SK-N-SH (cell line): ENCODE measurements around the gene SLC35D3. TPM values are rescaled to one million over a fixed set of nuclear protein-coding genes. Genes with fewer than 3 reads are reported as not detected.

Source experiments
- CTCF ChIA-PET: fragments of 300-600, 350-600 bp; formaldehyde crosslinking; extraction: SDS; loops from one replicate; lab custom pipeline; 2021; lab: Yijun Ruan, JAX
- POLR2A ChIA-PET: fragments of 350-600 bp; sonication (Branson Sonifier 250); formaldehyde crosslinking; extraction: SDS; loops from one replicate; lab custom pipeline; 2020; ENCODE audit warnings: antibody characterized with exemption, inconsistent platforms; lab: Yijun Ruan, JAX
- DNase-seq: peaks from one replicate; pipeline ENCODE4 v3.0.0; 2012
- H2AFZ ChIP-seq: fragments of 200-600 bp; sonication (generic); 2 replicates; pipeline ENCODE4 v1.8.1; 2016; ENCODE audit warnings: antibody characterized with exemption, mild to moderate bottlenecking, low read depth
- H3F3A ChIP-seq: fragments of 200-600 bp; sonication (generic); replicated peaks from 2 replicates; pipeline ENCODE3; 2016; ENCODE audit warnings: antibody characterized with exemption, mild to moderate bottlenecking; ENCODE audit not compliant: insufficient read depth
- H3K27ac ChIP-seq, 2 experiments: fragments of 200-500 bp in 1 of 2; fragments of 200-600 bp in 1 of 2; sonication (Bioruptor generic) in 1 of 2; sonication (generic), shearing (Covaris generic) in 1 of 2; 2 replicates each; pipeline versions ENCODE4 v1.5.1 to v1.6.1; 2014 to 2016; ENCODE audit warnings: low read depth in 2 of 2, inconsistent platforms in 1 of 2, low read length in 1 of 2, mild to moderate bottlenecking in 1 of 2, mixed read lengths in 1 of 2
- H3K27me3 ChIP-seq: fragments of 200-600 bp; sonication (generic), shearing (Covaris generic); 2 replicates; pipeline ENCODE4 v1.6.1; 2016; ENCODE audit warnings: mixed run types; ENCODE audit not compliant: insufficient read depth
- H3K36me3 ChIP-seq, 2 experiments: fragments of 200-500 bp in 1 of 2; fragments of 200-600 bp in 1 of 2; sonication (Bioruptor generic) in 1 of 2; sonication (generic) in 1 of 2; replicated peaks in 1 of 2; 2 replicates each; pipeline versions ENCODE3 to v1.5.1; 2014 to 2016; ENCODE audit warnings: low read length in 1 of 2, mild to moderate bottlenecking in 1 of 2; ENCODE audit not compliant: insufficient read depth in 2 of 2, control insufficient read depth in 1 of 2
- H3K4me1 ChIP-seq, 2 experiments: fragments of 200-500 bp in 1 of 2; fragments of 200-600 bp in 1 of 2; sonication (Bioruptor generic) in 1 of 2; sonication (generic), shearing (Covaris generic) in 1 of 2; 2 replicates each; pipeline versions ENCODE4 v1.5.1 to v1.6.1; 2014 to 2016; ENCODE audit warnings: low read depth in 1 of 2, low read length in 1 of 2, mixed run types in 1 of 2; ENCODE audit not compliant: insufficient read depth in 2 of 2, control insufficient read depth in 1 of 2
- H3K4me2 ChIP-seq: fragments of 200-600 bp; sonication (generic), shearing (Covaris generic); 2 replicates; pipeline ENCODE4 v1.6.1; 2017; ENCODE audit warnings: mixed run types
- H3K4me3 ChIP-seq, 2 experiments: fragments of 200-500 bp in 1 of 2; fragments of 200-600 bp in 1 of 2; sonication (Bioruptor generic) in 1 of 2; sonication (generic), shearing (Covaris generic) in 1 of 2; 2 replicates each; pipeline versions ENCODE4 v1.5.1 to v1.8.1; 2014 to 2016; ENCODE audit warnings: low read depth in 2 of 2, inconsistent platforms in 1 of 2, low read length in 1 of 2, mild to moderate bottlenecking in 1 of 2, mixed read lengths in 1 of 2, moderate library complexity in 1 of 2
- H3K79me2 ChIP-seq: fragments of 200-600 bp; sonication (generic); 2 replicates; pipeline ENCODE4 v1.8.1; 2017; ENCODE audit warnings: mild to moderate bottlenecking; ENCODE audit not compliant: insufficient read depth
- H3K9ac ChIP-seq: fragments of 200-600 bp; sonication (generic); 2 replicates; pipeline ENCODE4 v1.6.1; 2017; ENCODE audit warnings: mixed run types
- H3K9me2 ChIP-seq: fragments of 200-600 bp; sonication (generic); 2 replicates; pipeline ENCODE4 v1.6.1; 2017; ENCODE audit warnings: mixed run types
- H3K9me3 ChIP-seq: fragments of 200-600 bp; sonication (generic); 2 replicates; pipeline ENCODE4 v1.6.1; 2017; ENCODE audit warnings: mixed run types, mild to moderate bottlenecking, moderate library complexity
- H4K20me1 ChIP-seq: fragments of 200-600 bp; sonication (generic); 2 replicates; pipeline ENCODE4 v1.6.1; 2017; ENCODE audit warnings: mild to moderate bottlenecking, mixed run types; ENCODE audit not compliant: insufficient read depth
- CHD2 ChIP-seq: fragments of 150-350 bp; IDR thresholded peaks from 2 replicates; pipeline ENCODE4 v1.6.1; 2018; ENCODE audit warnings: low read length; ENCODE audit not compliant: partially characterized antibody
- EP300 ChIP-seq, 2 experiments: IDR thresholded peaks; 2 replicates each; pipeline versions ENCODE4 v1.4.0 to v1.6.1; 2012; ENCODE audit warnings: borderline replicate concordance in 1 of 2, low read depth in 1 of 2, low read length in 1 of 2
- EZH2phosphoT487 ChIP-seq: fragments of 200-600 bp; sonication (generic); IDR thresholded peaks from 2 replicates; pipeline ENCODE4 v1.6.1; 2017; ENCODE audit warnings: low read depth, mixed run types, mild to moderate bottlenecking, antibody characterized with exemption, moderate library complexity, borderline replicate concordance
- FOXJ3 ChIP-seq: sonication (generic); formaldehyde crosslinking; IDR thresholded peaks from 2 replicates; pipeline ENCODE4 v1.5.1; 2020; ENCODE audit warnings: mild to moderate bottlenecking, missing genetic modification reagents
- GATA2 ChIP-seq: sonication (generic); formaldehyde crosslinking; IDR thresholded peaks from 2 replicates; pipeline ENCODE4 v1.5.0; 2020; ENCODE audit warnings: mild to moderate bottlenecking, missing genetic modification reagents
- MAX ChIP-seq: IDR thresholded peaks from 2 replicates; pipeline ENCODE4 v1.4.0; 2012; ENCODE audit warnings: low read depth
- MEF2A ChIP-seq: IDR thresholded peaks from 2 replicates; pipeline ENCODE4 v1.4.0; 2012; ENCODE audit warnings: low read depth, borderline replicate concordance
- MXI1 ChIP-seq: IDR thresholded peaks from 2 replicates; pipeline ENCODE4 v1.6.1; 2012; ENCODE audit warnings: mild to moderate bottlenecking, low read depth, low read length, improper control_type of control experiment
- RAD21 ChIP-seq: IDR thresholded peaks from 2 replicates; pipeline ENCODE4 v1.6.1; 2012; ENCODE audit warnings: mild to moderate bottlenecking, low read length
- RCOR1 ChIP-seq: fragments of 150-350 bp; IDR thresholded peaks from 2 replicates; pipeline ENCODE4 v1.6.1; 2017; ENCODE audit warnings: antibody characterized with exemption, low read length
- RFX5 ChIP-seq: IDR thresholded peaks from 2 replicates; pipeline ENCODE4 v1.6.1; 2012; ENCODE audit warnings: mild to moderate bottlenecking, improper control_type of control experiment, low read length
- RXRA ChIP-seq: IDR thresholded peaks from 2 replicates; pipeline ENCODE4 v1.4.0; 2012; ENCODE audit warnings: low read depth, mild to moderate bottlenecking, borderline replicate concordance
- TCF12 ChIP-seq: IDR thresholded peaks from 2 replicates; pipeline ENCODE4 v1.4.0; 2012
- TEAD4 ChIP-seq: IDR thresholded peaks from 2 replicates; pipeline ENCODE4 v1.4.0; 2012; ENCODE audit warnings: mild to moderate bottlenecking, borderline replicate concordance; ENCODE audit not compliant: insufficient read depth
- ZBTB33 ChIP-seq: IDR thresholded peaks from 2 replicates; pipeline ENCODE4 v1.4.0; 2012; ENCODE audit warnings: low read depth, borderline replicate concordance
- WGBS: methylation state at CpG from one replicate; pipeline ENCODE4 v1.1.6; 2017; ENCODE audit warnings: low lambda C conversion rate; 5-methylcytosine and 5-hydroxymethylcytosine counted together
- polyA plus RNA-seq, 3 experiments: library from polyadenylated mRNA; depleted of rRNA; stranded (reverse); fragments of >200 nt; gene quantifications; 2 replicates each; pipeline ENCODE4 v1.2.3, GENCODE V29; 2012

SLC35D3 gene
- polyA plus RNA-seq, 1 of the 3 experiments (the other 2 are of a cell fraction), result 0.05 TPM

- no peak for TF ChIP-seq ZBTB33
- TF ChIP-seq FOXJ3 (CRISPR knock-in tag), result peak; percentile 97
- TF ChIP-seq RAD21, result peak; percentile 39; the same call in 1 of the 2 replicates
- TF ChIP-seq MEF2A, result no peak
- no peak for TF ChIP-seq MXI1
- peak; percentile 97 for TF ChIP-seq GATA2 (CRISPR knock-in tag)
- TF ChIP-seq, all 33 proteins: peak for 10
Measured at GRCh38 chr6:136968837-136969236, 46.7 kb downstream of the SLC35D3 start (continued).

GRCh38 chr6:136969433-136969832 lies 47.3 kb downstream of the SLC35D3 start:
- Histone ChIP-seq H3K36me3 (no peaks in the 10 kb centered on the region), H3K4me2 (no peak overlapping the region), H3K9me3 (no peaks in the 10 kb centered on the region), H3K79me2 (no peaks in the 10 kb centered on the region), H3K4me3 (no peak overlapping the region), H3K9me2 (no peaks in the 10 kb centered on the region), H3K4me1 (peaks cover 0 to 38% of the 10 kb centered on the region in 2 experiments; a peak in 2 of 4 replicates), H3K27me3 (no peaks in the 10 kb centered on the region), H4K20me1 (no peaks in the 10 kb centered on the region), H3K27ac (peak overlapping the region in 1 of 2 experiments; percentile 99; a peak in 2 of 4 replicates), H2AFZ (no peak overlapping the region), H3F3A (no peaks in the 10 kb centered on the region), H3K9ac (no peak overlapping the region)
- WGBS, result 49% methylated on average over 5 of the region's 5 CpGs
- DNase-seq, result peak; percentile 44
- TF ChIP-seq GATA2 (CRISPR knock-in tag), result peak; percentile 50; the same call in 1 of the 2 replicates
- TF ChIP-seq RCOR1, result peak; percentile 82
- no peak for TF ChIP-seq TCF12
- 0 out of 2 replicates have a peak, but pooled peaks have one; percentile 64 for TF ChIP-seq FOXJ3 (CRISPR knock-in tag)
- TF ChIP-seq MXI1, result 0 out of 2 replicates have a peak, but pooled peaks have one; percentile 23
- no peak for TF ChIP-seq ZBTB33
- no peak for TF ChIP-seq EZH2phosphoT487
- TF ChIP-seq EP300 (IDR thresholded peaks at IDR 0.05; ENCODE audit: borderline replicate concordance in 1 of 2, low read depth in 1 of 2, low read length in 1 of 2), result peak in 1 of 2 experiments; percentile 99; a peak in 2 of 4 replicates
- peak; percentile 21; the same call in 1 of the 2 replicates for TF ChIP-seq RAD21
- TF ChIP-seq CHD2, result peak; percentile 89
- no peak for TF ChIP-seq RFX5
- no peak for TF ChIP-seq TEAD4
- no peak for TF ChIP-seq RXRA
- no peak for TF ChIP-seq MAX
- ChIA-PET CTCF (interaction anchor here (0.9 to 6.2 kb wide), 11 partner anchors 9 to 345 kb away, joined by 3 to 37 read pairs (median 5); partner anchors contain the start of gene SLC35D3), POLR2A (interaction anchor here (0.6 to 7.1 kb wide), 10 partner anchors 10 to 385 kb away, joined by 3 to 93 read pairs (median 12); partner anchors contain the start of genes IL20RA and SLC35D3)
